Measurements from ENCODE around the gene MED16. TPM values are rescaled to one million over a fixed set of nuclear protein-coding genes. Genes with fewer than 3 reads are reported as not detected.

Gene MED16
- total and polyA plus RNA-seq, 2 of the 13 experiments (the other 11 are each of a cell fraction or from before 2014, with no cell fraction given) = 13.3 to 14.8 TPM

DNA sequence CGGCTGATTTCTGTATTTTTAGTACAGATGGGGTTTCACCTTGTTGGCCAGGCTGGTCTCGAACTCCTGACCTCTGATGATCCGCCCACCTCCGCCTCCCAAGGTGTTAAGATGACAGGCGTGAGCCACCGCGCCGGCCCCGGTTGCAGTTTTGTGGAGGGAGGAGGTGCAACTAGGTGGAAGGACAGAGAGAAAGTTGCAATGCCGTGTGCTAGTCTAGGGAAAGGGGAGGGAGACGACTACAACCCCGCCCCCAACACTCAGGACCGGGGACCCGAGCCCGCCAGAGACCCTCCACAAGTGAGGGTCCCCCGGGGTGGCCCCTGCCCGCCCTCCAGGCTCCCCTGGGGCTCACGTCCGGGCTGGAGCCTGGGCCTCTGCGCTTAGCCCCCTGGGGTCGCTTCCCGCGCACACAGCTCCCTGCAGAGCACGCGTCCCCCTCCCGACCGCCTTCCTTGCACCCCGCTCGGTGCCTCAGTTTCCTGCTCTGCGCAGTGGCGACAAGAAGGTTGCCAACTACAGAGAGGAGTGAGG lies 31.6 kb upstream of the MED16 start (continued):
- TF ChIP-seq, protein P1, sequence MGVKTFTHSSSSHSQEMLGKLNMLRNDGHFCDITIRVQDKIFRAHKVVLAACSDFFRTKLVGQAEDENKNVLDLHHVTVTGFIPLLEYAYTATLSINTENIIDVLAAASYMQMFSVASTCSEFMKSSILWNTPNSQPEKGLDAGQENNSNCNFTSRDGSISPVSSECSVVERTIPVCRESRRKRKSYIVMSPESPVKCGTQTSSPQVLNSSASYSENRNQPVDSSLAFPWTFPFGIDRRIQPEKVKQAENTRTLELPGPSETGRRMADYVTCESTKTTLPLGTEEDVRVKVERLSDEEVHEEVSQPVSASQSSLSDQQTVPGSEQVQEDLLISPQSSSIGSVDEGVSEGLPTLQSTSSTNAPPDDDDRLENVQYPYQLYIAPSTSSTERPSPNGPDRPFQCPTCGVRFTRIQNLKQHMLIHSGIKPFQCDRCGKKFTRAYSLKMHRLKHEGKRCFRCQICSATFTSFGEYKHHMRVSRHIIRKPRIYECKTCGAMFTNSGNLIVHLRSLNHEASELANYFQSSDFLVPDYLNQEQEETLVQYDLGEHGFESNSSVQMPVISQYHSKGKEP (CRISPR knock-in tag; IDR thresholded peaks at IDR 0.05) = no peak
- peak; percentile 49 for TF ChIP-seq SP4 (CRISPR knock-in tag; IDR thresholded peaks at IDR 0.05)
- peak; percentile 53 for TF ChIP-seq ZFX (CRISPR knock-in tag; IDR thresholded peaks at IDR 0.05; ENCODE audit: low read depth)
- TF ChIP-seq, protein P2, sequence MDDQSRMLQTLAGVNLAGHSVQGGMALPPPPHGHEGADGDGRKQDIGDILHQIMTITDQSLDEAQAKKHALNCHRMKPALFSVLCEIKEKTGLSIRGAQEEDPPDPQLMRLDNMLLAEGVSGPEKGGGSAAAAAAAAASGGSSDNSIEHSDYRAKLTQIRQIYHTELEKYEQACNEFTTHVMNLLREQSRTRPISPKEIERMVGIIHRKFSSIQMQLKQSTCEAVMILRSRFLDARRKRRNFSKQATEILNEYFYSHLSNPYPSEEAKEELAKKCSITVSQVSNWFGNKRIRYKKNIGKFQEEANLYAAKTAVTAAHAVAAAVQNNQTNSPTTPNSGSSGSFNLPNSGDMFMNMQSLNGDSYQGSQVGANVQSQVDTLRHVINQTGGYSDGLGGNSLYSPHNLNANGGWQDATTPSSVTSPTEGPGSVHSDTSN (CRISPR knock-in tag; IDR thresholded peaks at IDR 0.05; ENCODE audit: borderline replicate concordance) = no peak
- TF ChIP-seq ETV6 (CRISPR knock-in tag; conservative IDR thresholded peaks at IDR 0.05) = no peak
- no peak for TF ChIP-seq ZNF333 (CRISPR knock-in tag; IDR thresholded peaks at IDR 0.05; ENCODE audit: borderline replicate concordance)
- no peak for TF ChIP-seq GABPB1 (CRISPR knock-in tag; IDR thresholded peaks at IDR 0.05)
- no peak for TF ChIP-seq SKI (IDR thresholded peaks at IDR 0.05; ENCODE audit: partially characterized antibody)
- no peak for TF ChIP-seq NFE2 (CRISPR knock-in tag; IDR thresholded peaks at IDR 0.05)
- TF ChIP-seq, protein P3, sequence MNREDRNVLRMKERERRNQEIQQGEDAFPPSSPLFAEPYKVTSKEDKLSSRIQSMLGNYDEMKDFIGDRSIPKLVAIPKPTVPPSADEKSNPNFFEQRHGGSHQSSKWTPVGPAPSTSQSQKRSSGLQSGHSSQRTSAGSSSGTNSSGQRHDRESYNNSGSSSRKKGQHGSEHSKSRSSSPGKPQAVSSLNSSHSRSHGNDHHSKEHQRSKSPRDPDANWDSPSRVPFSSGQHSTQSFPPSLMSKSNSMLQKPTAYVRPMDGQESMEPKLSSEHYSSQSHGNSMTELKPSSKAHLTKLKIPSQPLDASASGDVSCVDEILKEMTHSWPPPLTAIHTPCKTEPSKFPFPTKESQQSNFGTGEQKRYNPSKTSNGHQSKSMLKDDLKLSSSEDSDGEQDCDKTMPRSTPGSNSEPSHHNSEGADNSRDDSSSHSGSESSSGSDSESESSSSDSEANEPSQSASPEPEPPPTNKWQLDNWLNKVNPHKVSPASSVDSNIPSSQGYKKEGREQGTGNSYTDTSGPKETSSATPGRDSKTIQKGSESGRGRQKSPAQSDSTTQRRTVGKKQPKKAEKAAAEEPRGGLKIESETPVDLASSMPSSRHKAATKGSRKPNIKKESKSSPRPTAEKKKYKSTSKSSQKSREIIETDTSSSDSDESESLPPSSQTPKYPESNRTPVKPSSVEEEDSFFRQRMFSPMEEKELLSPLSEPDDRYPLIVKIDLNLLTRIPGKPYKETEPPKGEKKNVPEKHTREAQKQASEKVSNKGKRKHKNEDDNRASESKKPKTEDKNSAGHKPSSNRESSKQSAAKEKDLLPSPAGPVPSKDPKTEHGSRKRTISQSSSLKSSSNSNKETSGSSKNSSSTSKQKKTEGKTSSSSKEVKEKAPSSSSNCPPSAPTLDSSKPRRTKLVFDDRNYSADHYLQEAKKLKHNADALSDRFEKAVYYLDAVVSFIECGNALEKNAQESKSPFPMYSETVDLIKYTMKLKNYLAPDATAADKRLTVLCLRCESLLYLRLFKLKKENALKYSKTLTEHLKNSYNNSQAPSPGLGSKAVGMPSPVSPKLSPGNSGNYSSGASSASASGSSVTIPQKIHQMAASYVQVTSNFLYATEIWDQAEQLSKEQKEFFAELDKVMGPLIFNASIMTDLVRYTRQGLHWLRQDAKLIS (CRISPR knock-in tag; IDR thresholded peaks at IDR 0.05) = no peak
- TF ChIP-seq ZNF138 (CRISPR knock-in tag; IDR thresholded peaks at IDR 0.05; ENCODE audit: low read depth) = no peak
- TF ChIP-seq PITX1 (CRISPR knock-in tag; IDR thresholded peaks at IDR 0.05) = no peak
- TF ChIP-seq MAFG (CRISPR knock-in tag; IDR thresholded peaks at IDR 0.05) = no peak
- TF ChIP-seq HOXD1 (CRISPR knock-in tag; IDR thresholded peaks at IDR 0.05) = no peak
- TF ChIP-seq PLRG1 (conservative IDR thresholded peaks at IDR 0.05) = no peak
- no peak for TF ChIP-seq SAFB2 (CRISPR knock-in tag; IDR thresholded peaks at IDR 0.05; ENCODE audit: borderline replicate concordance, low read depth)
- TF ChIP-seq KMT2A (CRISPR knock-in tag; IDR thresholded peaks at IDR 0.05) = no peak
- TF ChIP-seq ZNF331 (CRISPR knock-in tag; IDR thresholded peaks at IDR 0.05) = no peak
- TF ChIP-seq, protein P4, sequence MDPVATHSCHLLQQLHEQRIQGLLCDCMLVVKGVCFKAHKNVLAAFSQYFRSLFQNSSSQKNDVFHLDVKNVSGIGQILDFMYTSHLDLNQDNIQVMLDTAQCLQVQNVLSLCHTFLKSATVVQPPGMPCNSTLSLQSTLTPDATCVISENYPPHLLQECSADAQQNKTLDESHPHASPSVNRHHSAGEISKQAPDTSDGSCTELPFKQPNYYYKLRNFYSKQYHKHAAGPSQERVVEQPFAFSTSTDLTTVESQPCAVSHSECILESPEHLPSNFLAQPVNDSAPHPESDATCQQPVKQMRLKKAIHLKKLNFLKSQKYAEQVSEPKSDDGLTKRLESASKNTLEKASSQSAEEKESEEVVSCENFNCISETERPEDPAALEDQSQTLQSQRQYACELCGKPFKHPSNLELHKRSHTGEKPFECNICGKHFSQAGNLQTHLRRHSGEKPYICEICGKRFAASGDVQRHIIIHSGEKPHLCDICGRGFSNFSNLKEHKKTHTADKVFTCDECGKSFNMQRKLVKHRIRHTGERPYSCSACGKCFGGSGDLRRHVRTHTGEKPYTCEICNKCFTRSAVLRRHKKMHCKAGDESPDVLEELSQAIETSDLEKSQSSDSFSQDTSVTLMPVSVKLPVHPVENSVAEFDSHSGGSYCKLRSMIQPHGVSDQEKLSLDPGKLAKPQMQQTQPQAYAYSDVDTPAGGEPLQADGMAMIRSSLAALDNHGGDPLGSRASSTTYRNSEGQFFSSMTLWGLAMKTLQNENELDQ (CRISPR knock-in tag; IDR thresholded peaks at IDR 0.05; ENCODE audit: borderline replicate concordance) = no peak
- TF ChIP-seq, protein P5, sequence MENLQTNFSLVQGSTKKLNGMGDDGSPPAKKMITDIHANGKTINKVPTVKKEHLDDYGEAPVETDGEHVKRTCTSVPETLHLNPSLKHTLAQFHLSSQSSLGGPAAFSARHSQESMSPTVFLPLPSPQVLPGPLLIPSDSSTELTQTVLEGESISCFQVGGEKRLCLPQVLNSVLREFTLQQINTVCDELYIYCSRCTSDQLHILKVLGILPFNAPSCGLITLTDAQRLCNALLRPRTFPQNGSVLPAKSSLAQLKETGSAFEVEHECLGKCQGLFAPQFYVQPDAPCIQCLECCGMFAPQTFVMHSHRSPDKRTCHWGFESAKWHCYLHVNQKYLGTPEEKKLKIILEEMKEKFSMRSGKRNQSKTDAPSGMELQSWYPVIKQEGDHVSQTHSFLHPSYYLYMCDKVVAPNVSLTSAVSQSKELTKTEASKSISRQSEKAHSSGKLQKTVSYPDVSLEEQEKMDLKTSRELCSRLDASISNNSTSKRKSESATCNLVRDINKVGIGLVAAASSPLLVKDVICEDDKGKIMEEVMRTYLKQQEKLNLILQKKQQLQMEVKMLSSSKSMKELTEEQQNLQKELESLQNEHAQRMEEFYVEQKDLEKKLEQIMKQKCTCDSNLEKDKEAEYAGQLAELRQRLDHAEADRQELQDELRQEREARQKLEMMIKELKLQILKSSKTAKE (CRISPR knock-in tag; IDR thresholded peaks at IDR 0.05; ENCODE audit: borderline replicate concordance) = no peak; the same call in 1 of the 2 replicates
